ENCODE data around the gene SAP30.

The SAP30 gene

DNA sequence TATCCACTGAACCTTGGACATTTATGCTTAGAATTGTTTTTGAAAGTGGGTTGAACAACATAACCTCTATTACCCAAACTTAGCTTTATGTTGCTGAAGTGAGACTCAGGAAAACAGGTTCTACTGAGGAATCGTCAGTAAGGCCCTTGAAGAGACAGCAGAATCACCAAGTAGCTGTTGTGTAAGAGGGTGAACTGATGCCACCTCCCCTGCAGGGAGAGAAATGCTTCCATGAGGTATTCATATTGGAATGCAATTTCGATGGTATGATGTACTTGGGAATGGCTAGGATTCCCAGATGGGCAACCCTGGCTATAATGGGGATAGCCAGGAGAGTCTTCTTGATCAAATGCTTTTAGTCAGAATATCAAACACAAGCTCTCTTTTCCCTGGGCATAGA is 32.3 kb downstream of the SAP30 start:
- H3K9me3 ChIP-seq (ENCODE audit: insufficient read depth, low read length, severe bottlenecking): no peaks in the 10 kb centered on the region
- no peaks in the 10 kb centered on the region for H4K20me1 ChIP-seq (ENCODE audit: insufficient read depth, low read length)
- H3K4me1 ChIP-seq (ENCODE audit: insufficient read depth, low read length): peaks cover 9% of the 10 kb centered on the region
- no peaks in the 10 kb centered on the region for H3K79me2 ChIP-seq (ENCODE audit: insufficient read depth, low read length)
- H3K27ac ChIP-seq (ENCODE audit: low read length): no peak overlapping the region
- H3K27me3 ChIP-seq (ENCODE audit: insufficient read depth, low read length, poor library complexity): no peaks in the 10 kb centered on the region
- ATAC-seq (ENCODE audit: insufficient read depth, low read depth) (no peak), DNase-seq (no peak)
- no peak overlapping the region for H3K9ac ChIP-seq (ENCODE audit: low read depth, low read length)
- no peak overlapping the region for H3K4me2 ChIP-seq (ENCODE audit: insufficient read depth, low read length)
- no peak overlapping the region for H3K4me3 ChIP-seq (ENCODE audit: low read depth in 1 of 2, low read length in 2 of 2)
- no peak for TF ChIP-seq EZH2 (IDR thresholded peaks at IDR 0.05; ENCODE audit: borderline replicate concordance, low read depth, low read length, severe bottlenecking)
- TF ChIP-seq, protein P1, sequence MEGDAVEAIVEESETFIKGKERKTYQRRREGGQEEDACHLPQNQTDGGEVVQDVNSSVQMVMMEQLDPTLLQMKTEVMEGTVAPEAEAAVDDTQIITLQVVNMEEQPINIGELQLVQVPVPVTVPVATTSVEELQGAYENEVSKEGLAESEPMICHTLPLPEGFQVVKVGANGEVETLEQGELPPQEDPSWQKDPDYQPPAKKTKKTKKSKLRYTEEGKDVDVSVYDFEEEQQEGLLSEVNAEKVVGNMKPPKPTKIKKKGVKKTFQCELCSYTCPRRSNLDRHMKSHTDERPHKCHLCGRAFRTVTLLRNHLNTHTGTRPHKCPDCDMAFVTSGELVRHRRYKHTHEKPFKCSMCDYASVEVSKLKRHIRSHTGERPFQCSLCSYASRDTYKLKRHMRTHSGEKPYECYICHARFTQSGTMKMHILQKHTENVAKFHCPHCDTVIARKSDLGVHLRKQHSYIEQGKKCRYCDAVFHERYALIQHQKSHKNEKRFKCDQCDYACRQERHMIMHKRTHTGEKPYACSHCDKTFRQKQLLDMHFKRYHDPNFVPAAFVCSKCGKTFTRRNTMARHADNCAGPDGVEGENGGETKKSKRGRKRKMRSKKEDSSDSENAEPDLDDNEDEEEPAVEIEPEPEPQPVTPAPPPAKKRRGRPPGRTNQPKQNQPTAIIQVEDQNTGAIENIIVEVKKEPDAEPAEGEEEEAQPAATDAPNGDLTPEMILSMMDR (IDR thresholded peaks at IDR 0.05; ENCODE audit: borderline replicate concordance, extremely low read depth, low read length, poor library complexity, severe bottlenecking): no peak
- no peaks in the 10 kb centered on the region for H3K36me3 ChIP-seq (ENCODE audit: insufficient read depth, low read length)
- no peak overlapping the region for H2AFZ ChIP-seq (ENCODE audit: low read depth, low read length)

DNA sequence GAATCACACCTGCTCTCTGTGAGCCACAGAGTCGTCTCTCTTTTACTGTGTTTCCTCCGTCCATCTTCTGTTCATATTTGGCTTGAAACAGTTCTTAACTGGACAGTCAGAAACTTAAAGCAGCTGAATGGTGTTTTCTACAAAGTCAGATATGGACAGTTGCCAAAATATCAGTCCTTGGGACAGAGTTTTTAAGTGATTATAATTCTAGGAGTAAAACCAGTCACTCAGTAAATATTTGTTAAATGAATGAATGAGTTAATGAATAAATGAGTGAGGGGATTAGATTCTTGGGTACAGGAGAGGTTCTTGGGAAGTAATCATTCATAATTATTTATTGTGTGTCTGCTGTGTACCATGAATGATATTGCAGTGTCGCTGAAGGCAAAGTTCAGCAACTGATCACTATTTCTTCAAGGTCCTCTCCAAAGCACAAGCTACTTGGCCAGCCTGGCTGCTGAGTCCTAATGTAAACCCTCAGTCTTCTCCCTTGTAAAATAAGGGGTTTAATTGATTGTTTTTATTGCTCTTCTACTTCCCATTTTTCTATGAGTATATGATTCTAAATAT is 33.6 kb downstream of the SAP30 start:
- no peaks in the 10 kb centered on the region for H3K27me3 ChIP-seq (ENCODE audit: insufficient read depth, low read length, poor library complexity)
- ATAC-seq (ENCODE audit: insufficient read depth, low read depth): no peak
- H3K4me2 ChIP-seq (ENCODE audit: insufficient read depth, low read length): no peak overlapping the region
- H3K9ac ChIP-seq (ENCODE audit: low read depth, low read length): no peak overlapping the region
- TF ChIP-seq EZH2 (IDR thresholded peaks at IDR 0.05; ENCODE audit: borderline replicate concordance, low read depth, low read length, severe bottlenecking): no peak
- TF ChIP-seq, protein P1 (IDR thresholded peaks at IDR 0.05; ENCODE audit: borderline replicate concordance, extremely low read depth, low read length, poor library complexity, severe bottlenecking): no peak
- no peaks in the 10 kb centered on the region for H3K9me3 ChIP-seq (ENCODE audit: insufficient read depth, low read length, severe bottlenecking)
- H2AFZ ChIP-seq (ENCODE audit: low read depth, low read length): no peak overlapping the region
- no peaks in the 10 kb centered on the region for H3K36me3 ChIP-seq (ENCODE audit: insufficient read depth, low read length)
- H4K20me1 ChIP-seq (ENCODE audit: insufficient read depth, low read length): no peaks in the 10 kb centered on the region
- DNase-seq: no peak
- H3K4me3 ChIP-seq (ENCODE audit: low read depth in 1 of 2, low read length in 2 of 2): no peak overlapping the region
- H3K79me2 ChIP-seq (ENCODE audit: insufficient read depth, low read length): no peaks in the 10 kb centered on the region
- peaks cover 9% of the 10 kb centered on the region for H3K4me1 ChIP-seq (ENCODE audit: insufficient read depth, low read length)
- H3K27ac ChIP-seq (ENCODE audit: low read length): no peak overlapping the region

GRCh38 chr4:173405840-173406606 is 35.3 kb downstream of the SAP30 start:
- no peak for DNase-seq
- Histone ChIP-seq H3K9ac (ENCODE audit: low read depth, low read length) (no peak overlapping the region), H4K20me1 (ENCODE audit: insufficient read depth, low read length) (no peaks in the 10 kb centered on the region), H3K79me2 (ENCODE audit: insufficient read depth, low read length) (no peaks in the 10 kb centered on the region), H3K9me3 (ENCODE audit: insufficient read depth, low read length, severe bottlenecking) (no peaks in the 10 kb centered on the region), H3K4me2 (ENCODE audit: insufficient read depth, low read length) (no peak overlapping the region), H3K4me1 (ENCODE audit: insufficient read depth, low read length) (peaks cover 9% of the 10 kb centered on the region), H2AFZ (ENCODE audit: low read depth, low read length) (no peak overlapping the region), H3K27me3 (ENCODE audit: insufficient read depth, low read length, poor library complexity) (no peaks in the 10 kb centered on the region), H3K36me3 (ENCODE audit: insufficient read depth, low read length) (no peaks in the 10 kb centered on the region), H3K4me3 (ENCODE audit: low read depth in 1 of 2, low read length in 2 of 2) (no peak overlapping the region), H3K27ac (ENCODE audit: low read length) (no peak overlapping the region)
- TF ChIP-seq, protein P1 (IDR thresholded peaks at IDR 0.05; ENCODE audit: borderline replicate concordance, extremely low read depth, low read length, poor library complexity, severe bottlenecking): no peak
- TF ChIP-seq EZH2 (IDR thresholded peaks at IDR 0.05; ENCODE audit: borderline replicate concordance, low read depth, low read length, severe bottlenecking): no peak
- ATAC-seq (ENCODE audit: insufficient read depth, low read depth): no peak

Measured in DND-41 (cell line).